ENCODE data around the gene DENND2D.

DENND2D gene

GRCh38 chr1:111227851-111228747, 27.7 kb upstream of the DENND2D start:
- DNase-seq (ENCODE audit: low spot score in 2 of 2) = no peak
- no peaks in the 10 kb centered on the region for H3K36me3 ChIP-seq (replicated peaks)
- no peak overlapping the region for H3K4me3 ChIP-seq
- in situ Hi-C loops (cut with MboI; ENCODE audit: low sequenced_read_pairs) = no loop called here
- H3K4me1 ChIP-seq = peaks cover 24% of the 10 kb centered on the region
- H3K9me3 ChIP-seq = no peaks in the 10 kb centered on the region
- no peaks in the 10 kb centered on the region for H3K27me3 ChIP-seq (ENCODE audit: low read depth)

- in situ Hi-C loops (cut with MboI; ENCODE audit: low sequenced_read_pairs) = no loop called here
- H3K27me3 ChIP-seq (ENCODE audit: low read depth) = no peaks in the 10 kb centered on the region
Observed at GRCh38 chr1:111227434-111227833, 27.0 kb upstream of the DENND2D start, which contains the start of gene CHI3L2. CHI3L2 (plus strand) TSS chr1:111227713; CDS start chr1:111227730, 17 bp downstream.

DNA sequence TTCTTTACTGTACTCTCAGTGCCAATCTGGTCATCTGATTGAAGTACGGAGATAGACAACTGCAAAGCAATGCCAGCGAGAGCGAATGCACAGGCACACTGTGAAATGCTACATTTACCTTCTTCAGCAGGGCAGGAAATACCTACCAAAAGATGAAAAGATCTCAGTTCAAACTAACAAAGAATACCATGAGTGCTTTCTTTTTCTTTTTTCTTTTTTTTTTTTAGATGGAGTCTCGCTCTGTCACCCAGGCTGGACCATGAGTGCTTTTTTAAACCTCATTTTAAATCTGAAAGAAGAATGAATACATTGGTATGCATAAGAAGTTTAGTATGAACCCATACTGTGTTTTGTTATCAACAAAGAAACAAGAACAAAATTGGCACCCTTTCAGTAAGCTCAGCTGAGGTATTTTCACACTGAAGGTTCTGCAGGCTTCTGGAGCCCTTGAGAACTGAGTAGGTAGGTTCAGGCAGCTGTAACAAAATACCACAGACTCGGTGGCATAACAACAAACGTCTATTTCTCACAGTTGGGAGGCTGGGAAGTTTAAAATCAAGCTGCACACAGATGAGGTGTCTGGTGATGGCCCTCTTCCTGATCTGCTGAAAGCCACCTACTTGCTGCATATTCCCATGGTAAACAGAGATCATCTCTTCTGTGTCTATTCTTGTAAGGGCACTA, 25.4 kb upstream of the DENND2D start:
- in situ Hi-C loops (cut with MboI; ENCODE audit: low sequenced_read_pairs) = no loop called here
- H3K9me3 ChIP-seq = no peaks in the 10 kb centered on the region
- H3K4me3 ChIP-seq = no peak overlapping the region
- no peaks in the 10 kb centered on the region for H3K36me3 ChIP-seq (replicated peaks)
- DNase-seq (ENCODE audit: low spot score in 2 of 2) = peak; percentile 67 to 91
- H3K4me1 ChIP-seq = peaks cover 24% of the 10 kb centered on the region
- H3K27me3 ChIP-seq (ENCODE audit: low read depth) = no peaks in the 10 kb centered on the region

More at GRCh38 chr1:111227434-111227833, 27.0 kb upstream of the DENND2D start, which contains the start of gene CHI3L2:
- DNase-seq (ENCODE audit: low spot score in 2 of 2) = no peak
- H3K4me1 ChIP-seq = peaks cover 24% of the 10 kb centered on the region
- H3K9me3 ChIP-seq = no peaks in the 10 kb centered on the region
- H3K4me3 ChIP-seq = no peak within 1 kb of the TSS
- H3K36me3 ChIP-seq (replicated peaks) = no peaks in the 10 kb centered on the region

GRCh38 chr1:111225091-111225490, 24.6 kb upstream of the DENND2D start:
- H3K4me1 ChIP-seq = peaks cover 24% of the 10 kb centered on the region
- in situ Hi-C loops (cut with MboI; ENCODE audit: low sequenced_read_pairs) = no loop called here
- H3K36me3 ChIP-seq (replicated peaks) = no peaks in the 10 kb centered on the region
- H3K9me3 ChIP-seq = no peaks in the 10 kb centered on the region
- no peak overlapping the region for H3K4me3 ChIP-seq
- no peaks in the 10 kb centered on the region for H3K27me3 ChIP-seq (ENCODE audit: low read depth)
- DNase-seq (ENCODE audit: low spot score in 2 of 2) = no peak

DNA sequence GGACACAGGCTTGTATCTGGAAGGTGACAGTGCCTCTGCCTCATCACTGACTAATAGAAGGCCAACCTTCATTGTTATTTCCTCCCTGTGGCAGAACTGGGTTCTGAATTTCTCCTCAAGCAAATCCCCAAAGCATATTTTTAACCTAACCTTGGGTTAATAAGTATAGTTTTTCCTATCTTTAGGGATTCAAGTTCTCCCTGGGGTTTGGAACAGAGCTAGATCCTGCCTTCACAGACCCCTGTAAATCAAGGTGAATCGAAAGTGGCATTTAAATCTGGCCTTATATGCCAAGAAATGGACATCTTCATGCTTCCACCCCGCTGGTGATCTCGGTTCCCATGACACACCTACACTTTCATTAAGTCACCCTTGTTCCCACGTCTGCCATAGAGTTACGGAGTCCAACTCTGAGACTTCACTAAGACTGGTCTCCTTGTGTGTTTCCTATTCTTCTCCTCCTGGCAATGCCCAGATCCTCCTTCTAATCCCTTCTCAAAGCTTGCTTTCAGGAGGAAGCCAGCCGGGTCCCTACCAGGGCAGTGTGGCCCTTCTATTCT, 22.8 kb upstream of the DENND2D start:
- no peaks in the 10 kb centered on the region for H3K9me3 ChIP-seq
- no peak for DNase-seq (ENCODE audit: low spot score in 2 of 2)
- peaks cover 24% of the 10 kb centered on the region for H3K4me1 ChIP-seq
- no peaks in the 10 kb centered on the region for H3K36me3 ChIP-seq (replicated peaks)
- in situ Hi-C loops (cut with MboI; ENCODE audit: low sequenced_read_pairs) = loop anchor here (5.0 kb wide), 2 partner anchors 109 to 179 kb away; no protein-coding TSS in a partner anchor
- no peak overlapping the region for H3K4me3 ChIP-seq
- no peaks in the 10 kb centered on the region for H3K27me3 ChIP-seq (ENCODE audit: low read depth)

- Histone ChIP-seq H3K36me3 (replicated peaks) (no peaks in the 10 kb centered on the region), H3K4me3 (no peak overlapping the region), H3K4me1 (peaks cover 24% of the 10 kb centered on the region), H3K27me3 (ENCODE audit: low read depth) (no peaks in the 10 kb centered on the region), H3K9me3 (no peaks in the 10 kb centered on the region)
- DNase-seq (ENCODE audit: low spot score in 2 of 2) = peak; percentile 75 to 95
- in situ Hi-C loops (cut with MboI; ENCODE audit: low sequenced_read_pairs) = loop anchor here (5.0 kb wide), 2 partner anchors 110 to 180 kb away; no protein-coding TSS in a partner anchor
Observed at GRCh38 chr1:111222308-111223125, 22.1 kb upstream of the DENND2D start.

GRCh38 chr1:111221633-111222291, 21.3 kb upstream of the DENND2D start:
- Histone ChIP-seq H3K9me3 (no peaks in the 10 kb centered on the region), H3K4me3 (no peak overlapping the region), H3K27me3 (ENCODE audit: low read depth) (no peaks in the 10 kb centered on the region), H3K4me1 (peaks cover 24% of the 10 kb centered on the region), H3K36me3 (replicated peaks) (no peaks in the 10 kb centered on the region)
- in situ Hi-C loops (cut with MboI; ENCODE audit: low sequenced_read_pairs) = loop anchor here (5.0 kb wide), 2 partner anchors 111 to 181 kb away; no protein-coding TSS in a partner anchor
- peak in 1 of 2 experiments; percentile 31 for DNase-seq (ENCODE audit: low spot score in 2 of 2)

DNA sequence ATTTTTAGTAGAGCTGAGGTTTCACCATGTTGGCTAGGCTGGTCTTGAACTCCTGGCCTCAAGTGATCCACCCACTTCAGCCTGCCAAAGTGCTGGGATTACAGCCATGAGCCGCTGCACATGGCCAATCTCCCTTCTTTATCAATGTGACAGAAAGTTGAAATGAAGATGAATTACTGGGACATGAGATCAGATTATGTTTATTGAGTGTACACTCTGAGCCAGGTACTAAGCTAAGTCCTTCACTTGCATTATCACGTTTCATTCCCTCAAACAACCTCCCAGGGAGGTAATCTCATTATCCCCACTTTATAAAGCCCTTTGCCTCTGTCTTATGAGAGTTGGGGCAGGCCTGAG, 20.8 kb upstream of the DENND2D start:
- H3K4me1 ChIP-seq = peaks cover 19% of the 10 kb centered on the region
- no peaks in the 10 kb centered on the region for H3K9me3 ChIP-seq
- no peak for DNase-seq (ENCODE audit: low spot score in 2 of 2)
- H3K4me3 ChIP-seq = no peak overlapping the region
- in situ Hi-C loops (cut with MboI; ENCODE audit: low sequenced_read_pairs) = loop anchor here (5.0 kb wide), 2 partner anchors 111 to 181 kb away; no protein-coding TSS in a partner anchor
- no peaks in the 10 kb centered on the region for H3K36me3 ChIP-seq (replicated peaks)
- no peaks in the 10 kb centered on the region for H3K27me3 ChIP-seq (ENCODE audit: low read depth)

DNA sequence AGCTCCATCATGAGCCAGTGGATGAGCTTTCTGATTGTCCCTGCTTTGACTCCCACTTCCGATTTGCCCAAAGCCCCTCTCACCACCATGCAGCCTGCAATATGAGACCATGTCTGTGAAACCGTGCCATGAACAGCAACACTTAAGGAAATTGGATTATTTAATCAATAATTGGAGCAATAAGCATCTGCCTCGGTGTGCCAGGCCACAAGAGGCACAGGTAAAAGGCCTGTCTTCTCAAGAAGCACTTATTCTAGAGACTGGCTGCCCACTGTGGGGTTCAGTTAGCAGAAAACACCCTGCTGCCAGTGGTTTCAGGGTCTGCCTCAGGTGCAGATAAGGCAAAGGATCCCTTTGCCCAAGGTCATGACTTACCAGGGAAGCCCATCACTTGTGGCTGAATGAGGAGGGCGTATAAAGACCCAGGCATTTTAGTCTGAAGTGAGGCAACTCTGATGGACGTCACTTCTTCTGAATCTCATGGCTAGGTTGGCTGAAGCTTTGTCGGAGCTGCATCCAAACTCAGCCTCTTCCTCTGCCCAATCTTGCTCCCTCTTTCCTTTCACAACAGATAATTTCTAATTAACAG, 19.9 kb upstream of the DENND2D start:
- H3K4me3 ChIP-seq = no peak overlapping the region
- H3K36me3 ChIP-seq (replicated peaks) = no peaks in the 10 kb centered on the region
- in situ Hi-C loops (cut with MboI; ENCODE audit: low sequenced_read_pairs) = loop anchor here (5.0 kb wide), 2 partner anchors 112 to 182 kb away; no protein-coding TSS in a partner anchor
- no peaks in the 10 kb centered on the region for H3K27me3 ChIP-seq (ENCODE audit: low read depth)
- H3K4me1 ChIP-seq = peaks cover 13% of the 10 kb centered on the region
- no peaks in the 10 kb centered on the region for H3K9me3 ChIP-seq
- DNase-seq (ENCODE audit: low spot score in 2 of 2) = no peak

DNA sequence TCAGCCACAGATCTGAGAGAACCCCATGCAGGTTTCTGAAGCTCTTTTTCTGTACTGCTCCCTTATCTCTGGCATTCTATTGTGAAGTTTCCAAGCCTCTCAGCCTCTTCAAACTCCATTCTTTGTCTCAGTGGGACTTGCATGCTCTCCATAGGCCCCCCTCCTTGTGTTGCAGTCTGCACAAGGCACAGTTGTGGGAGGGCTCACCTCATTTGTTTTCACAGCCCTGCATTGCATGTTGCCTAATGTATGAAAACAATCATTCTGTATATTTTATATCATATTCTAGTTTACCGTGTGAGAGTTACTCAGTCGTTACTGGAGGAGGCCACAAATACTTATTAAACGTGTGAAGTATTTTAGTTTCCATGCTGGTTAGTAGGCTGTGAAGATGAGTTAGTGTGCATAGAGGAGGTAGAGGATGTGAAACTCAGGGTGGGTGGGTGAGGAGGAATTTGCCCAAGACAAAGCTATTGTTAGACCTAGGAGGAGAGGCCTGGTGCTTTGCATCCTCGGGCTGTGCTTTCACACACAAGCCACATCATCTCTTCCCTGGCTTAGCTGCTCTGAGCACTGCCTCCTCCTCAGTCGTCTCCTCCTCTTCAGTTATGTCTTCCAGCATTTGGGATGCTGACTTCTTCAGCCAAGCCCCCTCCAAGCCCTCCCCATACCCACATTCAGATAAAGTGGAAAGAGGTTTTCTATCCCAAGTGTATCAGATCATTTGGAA, 19.3 kb upstream of the DENND2D start:
- DNase-seq (ENCODE audit: low spot score in 2 of 2) = no peak
- Histone ChIP-seq H3K4me1 (peaks cover 6% of the 10 kb centered on the region), H3K4me3 (no peak overlapping the region), H3K27me3 (ENCODE audit: low read depth) (no peaks in the 10 kb centered on the region), H3K9me3 (no peaks in the 10 kb centered on the region), H3K36me3 (replicated peaks) (no peaks in the 10 kb centered on the region)
- in situ Hi-C loops (cut with MboI; ENCODE audit: low sequenced_read_pairs) = loop anchor here (5.0 kb wide), 2 partner anchors 113 to 183 kb away; no protein-coding TSS in a partner anchor

DNA sequence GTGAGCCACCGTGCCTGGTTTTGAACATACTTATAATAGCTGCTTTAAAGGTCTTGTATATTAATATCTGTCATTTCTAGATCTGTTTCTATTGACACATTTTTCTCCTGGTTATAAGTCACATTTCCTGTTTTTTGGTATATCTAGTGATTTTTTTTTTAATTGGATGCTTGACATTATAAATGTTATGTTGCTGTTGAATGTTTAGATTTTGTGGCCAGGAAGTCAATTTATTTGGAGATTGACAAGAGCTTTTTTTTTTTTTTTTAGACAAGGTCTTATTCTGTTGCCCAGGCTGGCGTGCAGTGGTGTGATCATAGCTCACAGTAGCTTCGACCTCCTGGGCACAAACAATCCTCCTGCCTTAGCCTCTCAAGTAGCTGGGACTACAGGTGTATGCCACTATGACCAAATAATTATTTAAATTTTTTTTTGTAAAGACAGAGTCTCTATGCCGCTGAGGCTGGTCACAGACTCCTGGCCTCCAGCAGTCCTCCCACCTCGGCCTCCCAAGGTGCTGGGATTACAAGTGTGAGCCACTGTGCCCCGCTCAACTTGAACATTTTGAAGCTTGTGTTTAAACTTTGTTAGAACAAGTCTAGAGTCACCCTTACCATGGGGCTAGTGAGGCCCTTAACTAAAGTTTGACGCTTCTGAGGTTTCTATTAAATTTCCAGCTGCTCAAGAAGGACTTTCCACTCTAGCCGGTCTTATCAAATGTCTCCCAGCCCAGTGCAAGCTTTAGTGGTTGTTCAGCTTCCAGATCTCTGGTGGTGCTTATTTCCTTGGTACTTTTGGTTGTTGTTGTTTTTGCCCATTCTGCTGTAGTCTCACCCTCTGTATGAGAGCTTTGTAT, 18.5 kb upstream of the DENND2D start:
- no peaks in the 10 kb centered on the region for H3K36me3 ChIP-seq (replicated peaks)
- H3K4me1 ChIP-seq = peaks cover 6% of the 10 kb centered on the region
- no peak overlapping the region for H3K4me3 ChIP-seq
- no peaks in the 10 kb centered on the region for H3K27me3 ChIP-seq (ENCODE audit: low read depth)
- DNase-seq (ENCODE audit: low spot score in 2 of 2) = no peak
- no peaks in the 10 kb centered on the region for H3K9me3 ChIP-seq
- in situ Hi-C loops (cut with MboI; ENCODE audit: low sequenced_read_pairs) = no loop called here
